Testis (tissue), 2 donors: Measurements from ENCODE around the gene TMUB1.

Source experiments
- POLR2A ChIP-seq: fragments of 450-650 bp; IDR thresholded peaks from one replicate; pipeline ENCODE4 v1.6.1; 2017; ENCODE audit warnings: antibody characterized with exemption, mild to moderate bottlenecking, moderate library complexity
- TF ChIP-seq, protein P1 (sequence below), 3 experiments: fragments of 450-650 bp in 2 of 3; fragments of 200-600 bp in 1 of 3; sonication (generic) in 1 of 3; IDR thresholded peaks; one replicate each; pipeline ENCODE4 v1.5.1; 2016 to 2019; ENCODE audit warnings: antibody characterized with exemption in 3 of 3, mild to moderate bottlenecking in 2 of 3, moderate library complexity in 1 of 3

DNA sequence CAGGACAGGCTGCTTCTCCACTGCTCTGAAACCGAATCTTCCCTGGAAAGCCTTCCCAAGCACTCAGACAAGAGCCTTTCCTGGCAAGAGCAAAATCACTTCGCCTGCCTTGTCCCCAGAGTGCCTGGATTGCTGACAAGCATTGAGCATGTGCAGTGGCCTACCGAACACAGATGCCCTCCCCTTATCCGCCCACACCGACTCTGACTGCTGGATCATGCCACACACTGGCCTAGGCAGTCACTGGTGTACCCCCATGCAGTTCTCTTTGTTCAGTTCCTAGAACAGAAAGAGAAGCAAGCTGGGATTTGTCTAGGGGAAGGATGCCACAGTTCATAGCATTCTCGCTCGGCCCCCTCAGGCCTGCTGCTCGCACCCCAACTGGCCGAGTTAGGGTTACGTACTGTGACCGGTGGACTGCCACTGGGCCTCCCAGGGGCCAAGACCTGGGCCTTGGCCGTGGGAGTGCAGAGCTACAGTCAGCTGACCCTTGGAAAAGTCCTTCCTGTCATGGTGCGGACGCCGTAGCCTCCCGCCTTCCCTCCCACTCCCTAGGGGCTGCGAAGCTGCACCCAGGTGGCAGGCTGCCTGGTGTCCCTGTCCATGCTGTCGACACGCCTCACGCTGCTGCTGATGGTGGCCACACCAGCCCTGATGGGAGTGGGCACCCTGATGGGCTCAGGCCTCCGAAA, 48.1 kb downstream of the TMUB1 start:
- TF ChIP-seq, protein P1, sequence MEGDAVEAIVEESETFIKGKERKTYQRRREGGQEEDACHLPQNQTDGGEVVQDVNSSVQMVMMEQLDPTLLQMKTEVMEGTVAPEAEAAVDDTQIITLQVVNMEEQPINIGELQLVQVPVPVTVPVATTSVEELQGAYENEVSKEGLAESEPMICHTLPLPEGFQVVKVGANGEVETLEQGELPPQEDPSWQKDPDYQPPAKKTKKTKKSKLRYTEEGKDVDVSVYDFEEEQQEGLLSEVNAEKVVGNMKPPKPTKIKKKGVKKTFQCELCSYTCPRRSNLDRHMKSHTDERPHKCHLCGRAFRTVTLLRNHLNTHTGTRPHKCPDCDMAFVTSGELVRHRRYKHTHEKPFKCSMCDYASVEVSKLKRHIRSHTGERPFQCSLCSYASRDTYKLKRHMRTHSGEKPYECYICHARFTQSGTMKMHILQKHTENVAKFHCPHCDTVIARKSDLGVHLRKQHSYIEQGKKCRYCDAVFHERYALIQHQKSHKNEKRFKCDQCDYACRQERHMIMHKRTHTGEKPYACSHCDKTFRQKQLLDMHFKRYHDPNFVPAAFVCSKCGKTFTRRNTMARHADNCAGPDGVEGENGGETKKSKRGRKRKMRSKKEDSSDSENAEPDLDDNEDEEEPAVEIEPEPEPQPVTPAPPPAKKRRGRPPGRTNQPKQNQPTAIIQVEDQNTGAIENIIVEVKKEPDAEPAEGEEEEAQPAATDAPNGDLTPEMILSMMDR (IDR thresholded peaks at IDR 0.05) = no peak
- no peak for TF ChIP-seq POLR2A
